GM13977 (cell line): ENCODE results near the gene PTPRG.

ENCODE experiments used
- DNase-seq: peaks from one replicate; pipeline ENCODE4 v3.0.0; 2012; ENCODE audit warnings: low spot score
- CTCF ChIP-seq: IDR thresholded peaks from 2 replicates; pipeline ENCODE4 v1.5.1; 2012; ENCODE audit warnings: mild to moderate bottlenecking, control low read depth; ENCODE audit not compliant: insufficient read depth; ENCODE audit errors: extremely low read depth, missing control alignments
- in situ Hi-C: fragments of 300-500 bp; cut with MboI; formaldehyde crosslinking; loops from one replicate; pipeline ENCODE4 v1.12.0; 2022; ENCODE audit warnings: low sequenced_read_pairs, low pct_unique_long_range_greater_than_20kb, mixed read lengths, inconsistent platforms; ENCODE audit not compliant: unreplicated experiment

Gene PTPRG

GRCh38 chr3:62228467-62228866 is 667.1 kb downstream of the PTPRG start:
- in situ Hi-C loops, result no loop called here
- TF ChIP-seq CTCF, result no peak
- DNase-seq, result no peak

- TF ChIP-seq CTCF, result no peak
- in situ Hi-C loops, result no loop called here
- no peak for DNase-seq
Measured at GRCh38 chr3:62229211-62229610, 667.8 kb downstream of the PTPRG start.

GRCh38 chr3:62229908-62230307 is 668.5 kb downstream of the PTPRG start:
- no peak for TF ChIP-seq CTCF
- in situ Hi-C loops, result no loop called here
- no peak for DNase-seq

- DNase-seq, result no peak
- in situ Hi-C loops, result no loop called here
- TF ChIP-seq CTCF, result no peak
Measured at GRCh38 chr3:62233065-62233464, 671.7 kb downstream of the PTPRG start.

- TF ChIP-seq CTCF, result no peak
- no peak for DNase-seq
- in situ Hi-C loops, result no loop called here
Measured at GRCh38 chr3:62236016-62236415, 674.6 kb downstream of the PTPRG start.

GRCh38 chr3:62237286-62237948 is 676.0 kb downstream of the PTPRG start:
- DNase-seq, result no peak
- TF ChIP-seq CTCF, result no peak
- in situ Hi-C loops, result no loop called here

GRCh38 chr3:62238003-62238402 is 676.6 kb downstream of the PTPRG start:
- DNase-seq, result no peak
- TF ChIP-seq CTCF, result no peak
- in situ Hi-C loops, result no loop called here
